Neural cell (in vitro differentiated cells): ENCODE data around the gene EEF1A1.

Experiments
- EP300 ChIP-seq: fragments of 450-650 bp; conservative IDR thresholded peaks from 2 replicates; pipeline ENCODE4 v1.6.1; 2014; ENCODE audit warnings: antibody characterized with exemption, mild to moderate bottlenecking, moderate library complexity; ENCODE audit not compliant: poor library complexity, severe bottlenecking
- POLR2AphosphoS5 ChIP-seq: IDR thresholded peaks from 2 replicates; pipeline ENCODE4 v1.6.1; 2012
- TAF1 ChIP-seq: IDR thresholded peaks from 2 replicates; pipeline ENCODE4 v1.6.1; 2012; ENCODE audit warnings: low read depth
- TF ChIP-seq, protein P1 (sequence below): fragments of 450-650 bp; IDR thresholded peaks from 2 replicates; pipeline ENCODE4 v1.5.1; 2014; ENCODE audit warnings: antibody characterized with exemption, mild to moderate bottlenecking, moderate library complexity; ENCODE audit not compliant: poor library complexity, severe bottlenecking
- TF ChIP-seq, protein P2 (sequence below): IDR thresholded peaks from 2 replicates; pipeline ENCODE4 v1.6.1; 2012; ENCODE audit warnings: borderline replicate concordance

- no peak for TF ChIP-seq EP300
- TF ChIP-seq, protein P1, sequence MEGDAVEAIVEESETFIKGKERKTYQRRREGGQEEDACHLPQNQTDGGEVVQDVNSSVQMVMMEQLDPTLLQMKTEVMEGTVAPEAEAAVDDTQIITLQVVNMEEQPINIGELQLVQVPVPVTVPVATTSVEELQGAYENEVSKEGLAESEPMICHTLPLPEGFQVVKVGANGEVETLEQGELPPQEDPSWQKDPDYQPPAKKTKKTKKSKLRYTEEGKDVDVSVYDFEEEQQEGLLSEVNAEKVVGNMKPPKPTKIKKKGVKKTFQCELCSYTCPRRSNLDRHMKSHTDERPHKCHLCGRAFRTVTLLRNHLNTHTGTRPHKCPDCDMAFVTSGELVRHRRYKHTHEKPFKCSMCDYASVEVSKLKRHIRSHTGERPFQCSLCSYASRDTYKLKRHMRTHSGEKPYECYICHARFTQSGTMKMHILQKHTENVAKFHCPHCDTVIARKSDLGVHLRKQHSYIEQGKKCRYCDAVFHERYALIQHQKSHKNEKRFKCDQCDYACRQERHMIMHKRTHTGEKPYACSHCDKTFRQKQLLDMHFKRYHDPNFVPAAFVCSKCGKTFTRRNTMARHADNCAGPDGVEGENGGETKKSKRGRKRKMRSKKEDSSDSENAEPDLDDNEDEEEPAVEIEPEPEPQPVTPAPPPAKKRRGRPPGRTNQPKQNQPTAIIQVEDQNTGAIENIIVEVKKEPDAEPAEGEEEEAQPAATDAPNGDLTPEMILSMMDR: no peak
- TF ChIP-seq, protein P2, sequence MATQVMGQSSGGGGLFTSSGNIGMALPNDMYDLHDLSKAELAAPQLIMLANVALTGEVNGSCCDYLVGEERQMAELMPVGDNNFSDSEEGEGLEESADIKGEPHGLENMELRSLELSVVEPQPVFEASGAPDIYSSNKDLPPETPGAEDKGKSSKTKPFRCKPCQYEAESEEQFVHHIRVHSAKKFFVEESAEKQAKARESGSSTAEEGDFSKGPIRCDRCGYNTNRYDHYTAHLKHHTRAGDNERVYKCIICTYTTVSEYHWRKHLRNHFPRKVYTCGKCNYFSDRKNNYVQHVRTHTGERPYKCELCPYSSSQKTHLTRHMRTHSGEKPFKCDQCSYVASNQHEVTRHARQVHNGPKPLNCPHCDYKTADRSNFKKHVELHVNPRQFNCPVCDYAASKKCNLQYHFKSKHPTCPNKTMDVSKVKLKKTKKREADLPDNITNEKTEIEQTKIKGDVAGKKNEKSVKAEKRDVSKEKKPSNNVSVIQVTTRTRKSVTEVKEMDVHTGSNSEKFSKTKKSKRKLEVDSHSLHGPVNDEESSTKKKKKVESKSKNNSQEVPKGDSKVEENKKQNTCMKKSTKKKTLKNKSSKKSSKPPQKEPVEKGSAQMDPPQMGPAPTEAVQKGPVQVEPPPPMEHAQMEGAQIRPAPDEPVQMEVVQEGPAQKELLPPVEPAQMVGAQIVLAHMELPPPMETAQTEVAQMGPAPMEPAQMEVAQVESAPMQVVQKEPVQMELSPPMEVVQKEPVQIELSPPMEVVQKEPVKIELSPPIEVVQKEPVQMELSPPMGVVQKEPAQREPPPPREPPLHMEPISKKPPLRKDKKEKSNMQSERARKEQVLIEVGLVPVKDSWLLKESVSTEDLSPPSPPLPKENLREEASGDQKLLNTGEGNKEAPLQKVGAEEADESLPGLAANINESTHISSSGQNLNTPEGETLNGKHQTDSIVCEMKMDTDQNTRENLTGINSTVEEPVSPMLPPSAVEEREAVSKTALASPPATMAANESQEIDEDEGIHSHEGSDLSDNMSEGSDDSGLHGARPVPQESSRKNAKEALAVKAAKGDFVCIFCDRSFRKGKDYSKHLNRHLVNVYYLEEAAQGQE: no peak
- TF ChIP-seq POLR2AphosphoS5: no peak
- TF ChIP-seq TAF1: no peak
Measured at GRCh38 chr6:73497915-73498314, 22.9 kb downstream of the EEF1A1 start.
